ENCODE results near the gene ATP9B.

DNA sequence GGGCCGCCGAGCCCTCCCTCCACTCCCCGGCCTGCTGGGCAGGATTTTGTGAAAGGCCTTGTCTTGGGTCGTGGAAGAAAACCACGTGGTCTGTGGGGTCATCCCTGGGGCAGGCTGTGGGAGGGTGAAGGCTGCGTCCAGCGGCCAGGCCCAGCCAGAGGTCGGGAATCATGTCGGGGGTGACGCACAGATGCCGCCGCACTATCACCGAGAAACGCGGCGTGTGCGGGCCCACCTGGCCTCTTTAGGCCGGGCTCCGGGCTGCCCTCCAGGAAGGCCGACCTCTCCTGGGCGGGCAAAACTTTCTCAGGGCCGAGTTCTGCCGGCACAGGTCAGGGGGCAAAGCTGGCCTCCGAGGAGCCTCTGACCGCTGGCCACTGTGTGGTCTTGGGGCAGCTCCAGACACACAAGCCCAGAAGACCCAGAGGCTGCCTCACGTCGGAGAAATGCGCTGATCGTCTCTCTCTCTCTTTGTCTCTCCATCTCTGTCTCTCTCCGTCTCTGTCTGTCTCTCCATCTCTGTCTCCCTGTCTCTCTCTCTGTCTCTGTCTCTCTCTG lies 354.9 kb downstream of the ATP9B start:
- TF ChIP-seq POLR2A (IDR thresholded peaks at IDR 0.05; ENCODE audit: low read length): no peak
- no peak for TF ChIP-seq GATA1 (IDR thresholded peaks at IDR 0.05; ENCODE audit: low read depth, low read length)
